ENCODE data around the gene MACROD2.

Gene MACROD2

GRCh38 chr20:14632906-14633305, 637.6 kb downstream of the MACROD2 start:
- no peak for TF ChIP-seq CTCF (IDR thresholded peaks at IDR 0.05)
- Histone ChIP-seq H3K79me2 (no peaks in the 10 kb centered on the region), H3K4me1 (peaks cover 9% of the 10 kb centered on the region)

DNA sequence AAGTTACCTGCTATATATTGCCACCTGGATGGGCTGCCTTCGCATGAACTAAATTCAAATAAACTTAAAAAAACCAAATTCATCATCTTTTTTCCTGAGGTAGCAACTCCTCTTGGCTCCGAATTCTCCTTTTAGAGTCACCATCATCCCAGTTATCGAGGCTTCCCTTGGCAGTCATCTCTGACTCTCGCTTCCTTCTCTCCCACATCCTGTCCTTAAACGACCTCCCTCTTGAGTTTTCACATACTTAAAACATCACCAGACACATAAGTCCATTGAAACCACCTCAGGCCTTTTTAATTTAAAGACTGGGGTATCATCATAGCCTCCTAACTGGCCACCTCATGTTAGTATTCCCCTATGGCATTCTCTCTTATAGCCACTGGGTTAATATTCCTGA, 638.2 kb downstream of the MACROD2 start:
- Histone ChIP-seq H3K79me2 (no peaks in the 10 kb centered on the region), H3K27me3 (ENCODE audit: control insufficient read depth, insufficient read depth, low read length) (no peaks in the 10 kb centered on the region), H3K27ac (no peak overlapping the region), H3K9ac (no peak overlapping the region), H3K4me1 (peaks cover 10% of the 10 kb centered on the region), H3K9me3 (ENCODE audit: control insufficient read depth, low read length) (no peaks in the 10 kb centered on the region), H3K36me3 (ENCODE audit: control insufficient read depth, insufficient read depth, low read length) (no peaks in the 10 kb centered on the region), H3K4me2 (ENCODE audit: low read length) (no peak overlapping the region), H2AFZ (peak overlapping the region; percentile 13), H3K4me3 (ENCODE audit: low read depth, low read length) (no peak overlapping the region)
- TF ChIP-seq CTCF (IDR thresholded peaks at IDR 0.05), result no peak

More at GRCh38 chr20:14632906-14633305, 637.6 kb downstream of the MACROD2 start:
- no peak overlapping the region for H3K9ac ChIP-seq
- no peaks in the 10 kb centered on the region for H3K36me3 ChIP-seq (ENCODE audit: control insufficient read depth, insufficient read depth, low read length)
- H3K27me3 ChIP-seq (ENCODE audit: control insufficient read depth, insufficient read depth, low read length), result no peaks in the 10 kb centered on the region
- no peak overlapping the region for H3K27ac ChIP-seq
- no peak overlapping the region for H3K4me3 ChIP-seq (ENCODE audit: low read depth, low read length)
- H3K9me3 ChIP-seq (ENCODE audit: control insufficient read depth, low read length), result no peaks in the 10 kb centered on the region
- H3K4me2 ChIP-seq (ENCODE audit: low read length), result no peak overlapping the region
- H2AFZ ChIP-seq, result no peak overlapping the region

DNA sequence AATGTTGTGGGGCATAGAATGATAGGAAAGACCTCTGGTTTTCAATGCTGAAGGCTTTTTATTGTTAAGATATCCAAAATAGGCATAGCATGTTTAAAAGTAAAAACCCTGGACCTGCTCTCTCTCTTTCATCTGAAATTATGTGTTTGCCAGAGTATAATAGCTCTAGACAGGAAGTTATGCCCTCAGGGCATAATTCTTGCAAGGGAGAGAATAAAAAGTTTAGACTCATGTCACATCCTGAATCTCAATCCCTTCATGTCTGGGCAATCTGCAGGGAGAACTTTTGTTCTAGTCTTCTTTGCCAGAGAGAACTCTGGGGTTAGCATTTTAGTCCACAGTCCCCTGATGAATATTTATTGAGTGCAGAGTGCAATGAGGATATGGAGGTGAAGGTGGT, 639.3 kb downstream of the MACROD2 start:
- H3K9me3 ChIP-seq (ENCODE audit: control insufficient read depth, low read length), result no peaks in the 10 kb centered on the region
- TF ChIP-seq CTCF (IDR thresholded peaks at IDR 0.05), result no peak
- H3K79me2 ChIP-seq, result no peaks in the 10 kb centered on the region
- H3K36me3 ChIP-seq (ENCODE audit: control insufficient read depth, insufficient read depth, low read length), result no peaks in the 10 kb centered on the region
- no peak overlapping the region for H3K4me3 ChIP-seq (ENCODE audit: low read depth, low read length)
- no peak overlapping the region for H3K27ac ChIP-seq
- no peak overlapping the region for H3K4me2 ChIP-seq (ENCODE audit: low read length)
- peak overlapping the region; percentile 43 for H2AFZ ChIP-seq
- no peaks in the 10 kb centered on the region for H3K27me3 ChIP-seq (ENCODE audit: control insufficient read depth, insufficient read depth, low read length)
- peaks cover 10% of the 10 kb centered on the region for H3K4me1 ChIP-seq
- H3K9ac ChIP-seq, result no peak overlapping the region

- H3K9me3 ChIP-seq (ENCODE audit: control insufficient read depth, low read length), result no peaks in the 10 kb centered on the region
- no peak for TF ChIP-seq CTCF (IDR thresholded peaks at IDR 0.05)
- no peaks in the 10 kb centered on the region for H3K27me3 ChIP-seq (ENCODE audit: control insufficient read depth, insufficient read depth, low read length)
- no peak overlapping the region for H3K27ac ChIP-seq
- no peak overlapping the region for H3K4me3 ChIP-seq (ENCODE audit: low read depth, low read length)
- H3K9ac ChIP-seq, result no peak overlapping the region
- no peaks in the 10 kb centered on the region for H3K79me2 ChIP-seq
- H3K4me2 ChIP-seq (ENCODE audit: low read length), result no peak overlapping the region
- H3K4me1 ChIP-seq, result peaks cover 10% of the 10 kb centered on the region
- no peak overlapping the region for H2AFZ ChIP-seq
- H3K36me3 ChIP-seq (ENCODE audit: control insufficient read depth, insufficient read depth, low read length), result no peaks in the 10 kb centered on the region
Observed at GRCh38 chr20:14637441-14637840, 642.1 kb downstream of the MACROD2 start.

DNA sequence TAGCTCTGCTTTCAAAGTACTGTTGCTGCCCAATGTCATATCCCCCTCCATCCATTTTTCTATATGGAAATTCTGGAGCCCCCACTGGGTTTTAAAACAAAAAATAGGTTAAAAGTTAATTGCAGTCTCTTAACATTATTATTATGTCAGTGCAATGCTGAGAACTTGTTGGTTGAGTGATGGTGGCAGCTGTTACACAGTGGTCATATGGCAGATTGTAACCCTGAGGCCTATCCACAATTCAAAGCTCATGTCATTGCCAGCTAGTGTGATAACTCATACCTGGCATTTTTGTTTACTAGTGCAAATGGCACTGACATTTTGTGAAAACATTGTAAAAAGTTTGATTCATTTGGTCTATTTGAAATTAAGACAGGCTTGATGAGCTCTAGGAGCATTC, 647.8 kb downstream of the MACROD2 start:
- Histone ChIP-seq H2AFZ (no peak overlapping the region), H3K4me3 (ENCODE audit: low read depth, low read length) (no peak overlapping the region), H3K79me2 (no peaks in the 10 kb centered on the region), H3K4me2 (ENCODE audit: low read length) (no peak overlapping the region), H3K27me3 (ENCODE audit: control insufficient read depth, insufficient read depth, low read length) (no peaks in the 10 kb centered on the region), H3K36me3 (ENCODE audit: control insufficient read depth, insufficient read depth, low read length) (no peaks in the 10 kb centered on the region), H3K9ac (no peak overlapping the region), H3K27ac (no peak overlapping the region), H3K9me3 (ENCODE audit: control insufficient read depth, low read length) (no peaks in the 10 kb centered on the region), H3K4me1 (no peaks in the 10 kb centered on the region)
- no peak for TF ChIP-seq CTCF (IDR thresholded peaks at IDR 0.05)

Data from parathyroid adenoma (tissue), 2 donors.